22Rv1 (cell line): ENCODE data around the gene SHC2.

Experiments used
- H3K27ac ChIP-seq: fragments of 450-650 bp; 2 replicates; pipeline ENCODE4 v1.5.1; 2017
- CTCF ChIP-seq: fragments of 450-650 bp; IDR thresholded peaks from 2 replicates; pipeline ENCODE4 v1.5.1; 2017; ENCODE audit warnings: mild to moderate bottlenecking
- ZFX ChIP-seq: fragments of 450-650 bp; IDR thresholded peaks from 2 replicates; pipeline ENCODE4 v1.6.1; 2017; ENCODE audit warnings: antibody characterized with exemption, borderline replicate concordance

The SHC2 gene

GRCh38 chr19:465056-465816 is 4.4 kb upstream of the SHC2 start:
- H3K27ac ChIP-seq, result no peak overlapping the region
- TF ChIP-seq ZFX, result no peak

GRCh38 chr19:464208-464545 is 3.3 kb upstream of the SHC2 start:
- no peak overlapping the region for H3K27ac ChIP-seq
- TF ChIP-seq ZFX, result no peak
- TF ChIP-seq CTCF, result no peak

GRCh38 chr19:463483-464207 is 2.8 kb upstream of the SHC2 start:
- peak overlapping the region; percentile 27; the same call in 1 of the 2 replicates for H3K27ac ChIP-seq
- no peak for TF ChIP-seq ZFX
- TF ChIP-seq CTCF, result no peak

GRCh38 chr19:461721-462551 is 1.1 kb upstream of the SHC2 start:
- peak overlapping the region; percentile 72 for H3K27ac ChIP-seq
- TF ChIP-seq ZFX, result no peak
- no peak for TF ChIP-seq CTCF

- TF ChIP-seq CTCF (no peak), ZFX (no peak)
- H3K27ac ChIP-seq, result peak overlapping the region; percentile 72
Measured at GRCh38 chr19:459724-460511, 915 bp downstream of the SHC2 start.

GRCh38 chr19:458091-459042 is 2.5 kb downstream of the SHC2 start:
- no peak for TF ChIP-seq ZFX
- TF ChIP-seq CTCF, result no peak
- no peak overlapping the region for H3K27ac ChIP-seq
